Gastroesophageal sphincter (tissue), 4 donors: ENCODE measurements around the gene TOM1L2. TPM values are rescaled to one million over a fixed set of nuclear protein-coding genes. Genes with fewer than 3 reads are reported as not detected.

Experiments used
- ATAC-seq: fragments of 150-250 bp; one replicate; pipeline ENCODE4 v1.9.1; 2016; ENCODE audit warnings: mild to moderate bottlenecking, moderate library complexity
- H3K27ac ChIP-seq, 4 donors: fragments of 200-600 bp; sonication (generic) in 3 of 4; 1 replicate in 3 of 4; 2 replicates in 1 of 4; pipeline ENCODE4 v1.5.1; 2016 to 2019
- H3K27me3 ChIP-seq: fragments of 200-600 bp; sonication (generic); one replicate; pipeline ENCODE4 v1.5.1; 2019
- H3K36me3 ChIP-seq, 2 donors: fragments of 200-600 bp; sonication (generic); one replicate each; pipeline ENCODE4 v1.5.1; 2019; ENCODE audit warnings: control low read depth in 1 of 2
- H3K4me1 ChIP-seq, 3 donors: fragments of 200-600 bp; sonication (generic); 1 replicate in 2 of 3; 2 replicates in 1 of 3; pipeline ENCODE4 v1.5.1; 2016 to 2019; ENCODE audit warnings: control low read depth in 2 of 3
- H3K4me3 ChIP-seq, 2 donors: fragments of 200-600 bp; sonication (generic); one replicate each; pipeline ENCODE4 v1.5.1; 2019; ENCODE audit warnings: mild to moderate bottlenecking in 1 of 2, moderate library complexity in 1 of 2
- H3K9me3 ChIP-seq, 3 donors: fragments of 200-600 bp; sonication (generic); one replicate each; pipeline ENCODE4 v1.5.1; 2017 to 2019; ENCODE audit warnings: control low read depth in 2 of 3
- CTCF ChIP-seq, 4 experiments: fragments of 200-600 bp in 2 of 4; fragments of 450-650 bp in 2 of 4; sonication (generic) in 1 of 4; IDR thresholded peaks; one replicate each; pipeline ENCODE4 v1.5.1; 2017 to 2019; ENCODE audit warnings: antibody characterized with exemption in 4 of 4, mild to moderate bottlenecking in 2 of 4, moderate library complexity in 2 of 4
- EP300 ChIP-seq: sonication (generic); formaldehyde crosslinking; IDR thresholded peaks from one replicate; pipeline ENCODE4 v1.6.1; 2017; ENCODE audit warnings: antibody characterized with exemption, mild to moderate bottlenecking
- POLR2A ChIP-seq, 2 donors: fragments of 450-650 bp; IDR thresholded peaks; one replicate each; pipeline ENCODE4 v1.6.1; 2017; ENCODE audit warnings: antibody characterized with exemption in 2 of 2, mild to moderate bottlenecking in 2 of 2, moderate library complexity in 1 of 2
- POLR2AphosphoS5 ChIP-seq: sonication (generic); formaldehyde crosslinking; IDR thresholded peaks from one replicate; pipeline ENCODE4 v1.6.1; 2017; ENCODE audit warnings: antibody characterized with exemption
- WGBS, 2 donors: methylation state at CpG; one replicate each; pipeline ENCODE4 v1.1.5; 2018; ENCODE audit warnings: low coverage in 1 of 2; 5-methylcytosine and 5-hydroxymethylcytosine counted together
- total RNA-seq, 4 donors: library from RNA; depleted of rRNA; stranded (reverse); fragments of >200 nt; gene quantifications; one replicate each; pipeline ENCODE4 v1.1.0, GENCODE V29; 2016

The TOM1L2 gene
- total RNA-seq, 4 donors from 2014 or later: 49.6 to 88.9 (median 74.8) TPM

DNA sequence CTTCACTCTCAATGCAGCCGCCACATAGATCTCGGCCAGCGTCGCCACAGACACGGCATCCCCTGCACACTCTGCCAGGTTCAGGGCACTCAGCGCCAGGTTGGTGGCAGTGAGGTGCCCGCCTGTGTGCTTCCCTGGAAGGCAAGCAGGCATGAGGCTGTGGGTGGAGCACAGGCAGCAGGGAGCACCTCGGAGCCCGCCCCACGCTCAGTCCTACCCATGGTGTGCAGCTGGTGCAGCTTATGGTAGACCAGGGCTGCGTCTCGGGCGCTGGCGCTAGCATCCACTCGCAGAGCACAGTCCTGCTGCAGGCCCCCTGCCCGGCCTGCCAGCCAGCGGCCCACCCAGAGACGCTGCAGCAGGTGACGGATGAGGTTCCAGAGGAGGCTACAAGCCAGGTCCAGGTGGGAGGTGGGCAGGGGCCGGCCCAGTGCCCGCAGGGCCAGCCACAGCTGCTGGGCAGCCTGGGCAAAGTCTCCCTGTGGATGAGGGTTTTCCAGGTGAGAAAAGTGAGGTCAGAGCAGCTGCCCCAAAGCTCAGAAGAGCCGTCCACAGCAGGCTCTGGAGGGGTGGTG is 155.9 kb downstream of the TOM1L2 start:
- Histone ChIP-seq H3K9me3 (no peaks in the 10 kb centered on the region), H3K27me3 (no peaks in the 10 kb centered on the region), H3K27ac (peak overlapping the region in 1 of 4 donors; percentile 11), H3K36me3 (peaks cover 0 to 82% of the 10 kb centered on the region in 2 donors), H3K4me1 (peaks cover 0 to 98% (median 8%) of the 10 kb centered on the region in 3 donors), H3K4me3 (no peak overlapping the region)
- TF ChIP-seq POLR2A (IDR thresholded peaks at IDR 0.05) (no peak), POLR2AphosphoS5 (no peak), CTCF (IDR thresholded peaks at IDR 0.05) (no peak)
- 100% methylated on average over 1 of the region's 22 CpGs; no CpG with 5 or more reads in 1 of the 2 donors for WGBS, 2 donors
- no peak for ATAC-seq

DNA sequence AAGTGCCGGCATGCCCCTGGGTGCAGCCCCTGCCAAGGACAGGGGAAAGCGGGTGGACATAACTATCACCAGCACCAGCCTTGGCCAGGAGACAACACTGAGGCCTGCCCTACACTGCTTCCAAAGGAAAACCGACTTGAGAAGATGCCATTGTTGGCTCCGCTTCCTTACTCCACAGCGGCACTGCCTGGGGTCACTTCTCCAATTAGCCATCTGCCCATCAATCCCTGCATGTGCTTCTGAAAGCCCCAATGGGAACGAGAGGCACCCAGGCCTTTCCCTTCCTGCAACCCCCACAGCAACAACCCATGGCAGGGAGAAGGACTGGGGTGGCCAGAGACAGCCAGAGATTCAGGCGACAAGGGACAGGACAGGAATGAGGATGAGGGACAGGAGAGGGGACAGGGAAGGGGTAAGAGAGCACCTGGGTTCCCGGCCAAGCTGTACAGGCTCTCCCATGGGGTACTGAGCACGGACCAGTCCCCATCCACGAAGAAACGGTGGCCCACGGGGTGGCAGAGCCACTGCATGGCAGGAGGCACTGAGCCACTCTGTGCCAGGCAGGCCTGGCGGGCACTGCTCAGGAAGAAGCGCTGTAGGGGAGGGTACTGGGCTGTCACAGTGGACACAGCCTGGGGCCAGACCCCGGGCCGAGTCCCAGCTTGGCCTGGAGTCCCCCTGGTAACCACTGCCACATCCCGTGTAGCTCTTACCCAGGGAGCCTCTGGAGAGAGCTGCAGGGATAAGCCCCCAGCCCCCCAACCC is 156.6 kb downstream of the TOM1L2 start:
- Histone ChIP-seq H3K36me3 (peaks cover 0 to 82% of the 10 kb centered on the region in 2 donors), H3K27ac (peak overlapping the region in 3 of 4 donors; percentile 33 to 64 (median 55)), H3K4me1 (peaks cover 0 to 98% (median 10%) of the 10 kb centered on the region in 3 donors), H3K27me3 (no peaks in the 10 kb centered on the region), H3K4me3 (no peak overlapping the region), H3K9me3 (no peaks in the 10 kb centered on the region)
- ATAC-seq: no peak
- 0 to 51% methylated on average over 1 to 2 of the region's 17 CpGs for WGBS, 2 donors
- TF ChIP-seq EP300 (no peak), POLR2AphosphoS5 (no peak), CTCF (IDR thresholded peaks at IDR 0.05) (no peak), POLR2A (IDR thresholded peaks at IDR 0.05) (no peak)

- H3K27ac ChIP-seq: peak overlapping the region in 3 of 4 donors; percentile 33 to 64 (median 55)
- no peak for TF ChIP-seq POLR2A (IDR thresholded peaks at IDR 0.05)
- no peak for TF ChIP-seq POLR2AphosphoS5
- no peak for TF ChIP-seq EP300
- no peak for TF ChIP-seq CTCF (IDR thresholded peaks at IDR 0.05)
- peaks cover 0 to 98% (median 10%) of the 10 kb centered on the region in 3 donors for H3K4me1 ChIP-seq
- no peaks in the 10 kb centered on the region for H3K9me3 ChIP-seq
- ATAC-seq: no peak
- no peak overlapping the region for H3K4me3 ChIP-seq
- WGBS, 2 donors: no CpG with 5 or more reads among the region's 8 CpGs
- H3K27me3 ChIP-seq: no peaks in the 10 kb centered on the region
- H3K36me3 ChIP-seq: peaks cover 0 to 77% of the 10 kb centered on the region in 2 donors
These were observed 157.2 kb downstream of the TOM1L2 start for GRCh38 chr17:17815062-17815406.

DNA sequence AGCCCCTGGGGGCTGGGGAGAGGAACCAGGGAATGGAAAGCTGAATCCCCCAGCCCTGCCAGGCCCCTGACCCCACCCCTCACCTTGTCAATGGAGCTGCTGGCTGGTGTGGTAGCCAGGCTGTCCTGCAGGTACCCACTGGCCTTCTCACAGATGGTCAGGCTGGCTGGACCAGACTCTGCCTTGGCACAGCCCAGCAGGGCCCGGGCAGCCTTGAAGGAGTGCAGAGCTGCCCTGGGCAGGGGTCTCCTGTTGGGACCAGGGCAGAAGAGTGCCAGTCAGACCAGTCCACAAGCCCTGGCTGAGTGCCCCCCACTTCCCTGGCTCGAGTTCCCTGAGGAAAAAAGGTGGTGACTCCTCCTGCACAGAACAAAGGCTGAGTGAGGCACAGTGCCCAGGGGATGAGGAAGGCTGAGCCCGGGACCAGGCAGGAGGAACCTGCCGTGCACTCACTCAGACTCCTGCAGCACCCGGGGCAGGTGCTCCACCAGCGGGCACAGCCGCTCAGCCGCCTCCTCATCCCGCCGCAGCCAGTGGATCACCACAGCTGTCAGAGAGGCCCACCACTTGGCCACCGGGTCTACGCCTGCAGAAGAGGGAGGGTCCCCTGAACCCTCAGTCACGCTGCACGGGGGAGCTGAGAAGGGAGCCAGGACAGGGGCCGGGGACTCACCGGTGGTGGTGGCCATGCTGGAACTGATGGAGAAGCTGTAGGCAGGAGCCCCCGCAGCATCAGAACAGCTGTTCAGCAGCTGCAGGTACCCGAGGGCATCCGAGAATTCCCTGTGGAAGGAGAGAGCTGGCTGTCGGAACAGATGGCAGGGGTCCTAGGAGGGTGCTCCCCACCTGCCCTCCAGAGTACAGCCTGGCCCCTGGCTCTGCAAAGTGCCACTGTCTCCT is 157.8 kb downstream of the TOM1L2 start:
- Histone ChIP-seq H3K36me3 (peaks cover 0 to 71% of the 10 kb centered on the region in 2 donors), H3K27me3 (no peaks in the 10 kb centered on the region), H3K4me1 (peaks cover 0 to 98% (median 10%) of the 10 kb centered on the region in 3 donors), H3K27ac (peak overlapping the region in 3 of 4 donors; percentile 33 to 81 (median 64)), H3K9me3 (no peaks in the 10 kb centered on the region), H3K4me3 (no peak overlapping the region)
- no peak for ATAC-seq
- WGBS, 2 donors: no CpG with 5 or more reads among the region's 20 CpGs
- TF ChIP-seq CTCF (IDR thresholded peaks at IDR 0.05) (no peak), EP300 (no peak), POLR2AphosphoS5 (no peak)
